ENCODE data around the gene DNAH9.

- TF ChIP-seq, protein P1, sequence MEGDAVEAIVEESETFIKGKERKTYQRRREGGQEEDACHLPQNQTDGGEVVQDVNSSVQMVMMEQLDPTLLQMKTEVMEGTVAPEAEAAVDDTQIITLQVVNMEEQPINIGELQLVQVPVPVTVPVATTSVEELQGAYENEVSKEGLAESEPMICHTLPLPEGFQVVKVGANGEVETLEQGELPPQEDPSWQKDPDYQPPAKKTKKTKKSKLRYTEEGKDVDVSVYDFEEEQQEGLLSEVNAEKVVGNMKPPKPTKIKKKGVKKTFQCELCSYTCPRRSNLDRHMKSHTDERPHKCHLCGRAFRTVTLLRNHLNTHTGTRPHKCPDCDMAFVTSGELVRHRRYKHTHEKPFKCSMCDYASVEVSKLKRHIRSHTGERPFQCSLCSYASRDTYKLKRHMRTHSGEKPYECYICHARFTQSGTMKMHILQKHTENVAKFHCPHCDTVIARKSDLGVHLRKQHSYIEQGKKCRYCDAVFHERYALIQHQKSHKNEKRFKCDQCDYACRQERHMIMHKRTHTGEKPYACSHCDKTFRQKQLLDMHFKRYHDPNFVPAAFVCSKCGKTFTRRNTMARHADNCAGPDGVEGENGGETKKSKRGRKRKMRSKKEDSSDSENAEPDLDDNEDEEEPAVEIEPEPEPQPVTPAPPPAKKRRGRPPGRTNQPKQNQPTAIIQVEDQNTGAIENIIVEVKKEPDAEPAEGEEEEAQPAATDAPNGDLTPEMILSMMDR (IDR thresholded peaks at IDR 0.05): no peak
- TF ChIP-seq POLR2A (IDR thresholded peaks at IDR 0.05): no peak
These were observed 342.6 kb downstream of the DNAH9 start for GRCh38 chr17:11940904-11941303.

Measured in body of pancreas (tissue), 4 donors.